GM12875 (cell line): ENCODE measurements around the gene MYO1D.

Experiments
- H3K4me3 ChIP-seq: one replicate; pipeline ENCODE4 v1.5.1; 2011; ENCODE audit warnings: low read depth, low read length, control low read depth
- TF ChIP-seq, protein P1 (sequence below): IDR thresholded peaks from 2 replicates; pipeline ENCODE4 v1.5.1; 2011; ENCODE audit warnings: low read depth, mild to moderate bottlenecking, control low read depth, inconsistent platforms, low read length, moderate library complexity, borderline replicate concordance; ENCODE audit not compliant: insufficient read depth

Gene MYO1D

DNA sequence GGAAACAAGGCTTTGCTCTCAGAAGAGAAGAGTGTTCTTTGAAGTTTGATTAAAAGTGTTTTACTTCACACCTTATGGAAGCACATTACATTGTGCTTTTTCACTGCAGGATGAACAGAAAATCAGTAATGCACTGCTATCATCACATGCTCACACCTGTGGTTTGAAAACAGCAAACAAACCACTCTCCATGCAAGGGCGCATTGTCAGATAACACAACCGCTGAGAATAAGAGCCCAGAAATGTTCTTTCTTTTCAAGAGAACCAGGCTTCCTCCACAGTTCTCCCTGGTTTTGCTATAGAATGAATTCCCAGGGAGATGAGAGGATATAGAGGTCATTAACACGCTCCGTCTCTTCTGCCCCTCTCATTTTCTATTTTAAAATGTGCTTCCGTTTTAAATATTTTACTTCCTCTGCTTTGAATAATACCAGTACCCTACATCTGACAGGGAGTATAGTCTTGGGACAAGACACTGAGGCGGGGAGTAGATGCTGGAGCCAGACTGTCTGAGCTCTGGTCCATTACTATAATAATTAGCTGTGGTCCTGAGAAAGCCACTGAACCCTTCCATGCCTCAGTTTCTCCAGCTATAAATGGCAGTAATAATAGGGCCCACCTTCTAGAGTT, 318.5 kb downstream of the MYO1D start:
- H3K4me3 ChIP-seq = no peak overlapping the region
- TF ChIP-seq, protein P1, sequence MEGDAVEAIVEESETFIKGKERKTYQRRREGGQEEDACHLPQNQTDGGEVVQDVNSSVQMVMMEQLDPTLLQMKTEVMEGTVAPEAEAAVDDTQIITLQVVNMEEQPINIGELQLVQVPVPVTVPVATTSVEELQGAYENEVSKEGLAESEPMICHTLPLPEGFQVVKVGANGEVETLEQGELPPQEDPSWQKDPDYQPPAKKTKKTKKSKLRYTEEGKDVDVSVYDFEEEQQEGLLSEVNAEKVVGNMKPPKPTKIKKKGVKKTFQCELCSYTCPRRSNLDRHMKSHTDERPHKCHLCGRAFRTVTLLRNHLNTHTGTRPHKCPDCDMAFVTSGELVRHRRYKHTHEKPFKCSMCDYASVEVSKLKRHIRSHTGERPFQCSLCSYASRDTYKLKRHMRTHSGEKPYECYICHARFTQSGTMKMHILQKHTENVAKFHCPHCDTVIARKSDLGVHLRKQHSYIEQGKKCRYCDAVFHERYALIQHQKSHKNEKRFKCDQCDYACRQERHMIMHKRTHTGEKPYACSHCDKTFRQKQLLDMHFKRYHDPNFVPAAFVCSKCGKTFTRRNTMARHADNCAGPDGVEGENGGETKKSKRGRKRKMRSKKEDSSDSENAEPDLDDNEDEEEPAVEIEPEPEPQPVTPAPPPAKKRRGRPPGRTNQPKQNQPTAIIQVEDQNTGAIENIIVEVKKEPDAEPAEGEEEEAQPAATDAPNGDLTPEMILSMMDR = no peak

DNA sequence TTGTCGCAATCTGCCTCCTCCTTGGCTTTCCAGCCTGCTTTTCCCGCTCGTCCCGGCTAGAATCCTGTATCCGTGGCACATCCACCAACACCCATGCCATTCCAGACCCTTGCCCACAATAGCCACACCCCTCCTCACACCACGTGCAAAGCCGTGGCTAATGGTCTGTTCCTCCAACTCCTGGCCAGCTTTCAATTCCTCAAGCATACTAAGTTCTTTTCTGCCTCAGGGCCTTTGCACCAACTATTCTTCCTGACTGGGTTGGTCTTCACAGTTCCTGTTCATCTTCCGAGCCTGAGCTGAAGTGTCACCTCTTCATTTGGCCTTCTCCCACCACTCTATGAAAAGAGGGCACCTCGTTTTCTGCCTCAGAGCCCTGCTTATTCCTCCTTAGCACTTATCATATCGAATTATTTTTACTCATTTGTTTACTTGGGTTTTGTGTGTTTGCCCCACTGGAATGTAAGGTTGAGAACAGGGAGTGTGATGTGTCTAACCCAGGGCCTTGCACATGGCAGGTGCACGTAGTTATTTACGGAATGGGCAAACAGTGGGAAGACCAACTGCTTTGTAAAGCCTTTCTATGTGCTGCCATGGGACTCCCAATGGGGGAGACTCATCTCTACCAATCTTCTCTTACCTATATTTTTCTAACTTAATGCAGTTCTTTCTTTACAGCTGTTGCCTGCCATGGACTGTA, 321.2 kb downstream of the MYO1D start:
- no peak overlapping the region for H3K4me3 ChIP-seq
- TF ChIP-seq, protein P1 = no peak

DNA sequence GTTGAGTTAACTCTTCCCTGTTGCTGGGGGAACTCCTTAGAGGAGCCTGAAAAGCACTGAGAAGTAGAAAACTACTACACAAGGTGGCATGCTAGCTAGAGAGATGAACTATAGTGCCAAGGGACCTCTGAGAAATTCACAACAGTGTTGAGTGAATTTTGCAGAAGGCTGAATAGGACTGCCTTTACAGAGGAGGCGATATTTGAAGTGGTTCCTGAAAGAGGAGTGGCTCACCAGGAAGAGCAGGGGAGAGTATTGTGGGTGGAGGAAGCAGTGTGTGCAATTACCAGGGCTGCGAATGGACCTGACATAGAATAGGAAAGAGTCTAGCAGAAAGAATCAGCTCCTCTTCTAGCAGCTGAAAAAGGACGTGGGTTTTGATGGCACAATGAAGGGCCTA, 323.8 kb downstream of the MYO1D start:
- no peak overlapping the region for H3K4me3 ChIP-seq
- TF ChIP-seq, protein P1 = no peak

DNA sequence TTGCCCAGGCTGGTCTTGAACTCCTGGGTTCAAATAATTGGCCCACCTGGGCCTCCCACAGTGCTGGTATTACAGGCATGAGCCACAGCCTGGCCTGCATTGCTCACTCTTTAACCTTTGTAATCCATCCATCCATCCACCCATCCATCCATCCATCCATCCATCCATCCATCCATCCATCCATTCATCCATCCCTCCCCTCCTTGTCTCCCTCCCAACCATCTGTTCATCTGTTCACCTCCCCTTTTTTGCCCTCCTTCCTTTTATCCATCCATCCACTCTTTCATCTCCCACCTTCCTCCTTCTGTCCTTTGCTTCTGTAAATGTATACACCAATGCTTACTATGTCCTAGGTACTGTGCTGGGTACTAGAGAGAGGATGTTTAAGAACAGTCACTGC, 324.6 kb downstream of the MYO1D start:
- H3K4me3 ChIP-seq = no peak overlapping the region
- TF ChIP-seq, protein P1 = no peak

DNA sequence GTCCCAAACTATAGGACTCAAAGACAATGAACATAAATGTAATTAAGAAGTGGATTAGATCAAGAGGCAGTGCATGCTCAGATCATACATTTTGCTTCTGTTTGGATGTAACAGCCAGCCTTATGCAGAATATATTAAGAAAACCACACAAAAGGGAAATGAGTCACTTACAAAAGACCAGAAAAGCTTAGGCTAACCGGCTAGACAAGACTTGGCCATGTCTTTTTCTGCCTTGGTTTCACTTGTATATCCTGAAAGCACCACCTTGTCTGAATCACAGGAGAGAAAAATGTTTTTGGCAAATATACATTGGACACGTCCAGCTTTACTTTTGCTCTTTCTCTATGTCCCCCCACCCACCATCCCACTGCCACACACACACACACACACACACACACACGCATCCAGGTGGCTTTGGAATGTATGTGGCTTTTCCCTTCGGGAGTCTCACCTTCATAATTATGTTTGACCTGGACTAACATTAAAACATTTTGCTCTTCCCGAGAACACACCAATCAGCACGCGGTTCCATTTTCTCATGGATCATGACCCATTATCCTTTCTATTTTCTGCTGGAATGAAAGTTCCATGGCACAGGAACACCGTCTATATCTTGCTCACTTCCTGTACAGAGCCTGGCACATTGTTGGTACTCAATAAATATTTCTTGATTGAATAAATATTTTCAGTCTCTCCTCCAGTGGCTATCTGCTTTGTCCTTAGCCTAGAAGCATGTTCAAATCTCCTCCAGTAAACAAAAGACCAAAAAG, 325.6 kb downstream of the MYO1D start:
- TF ChIP-seq, protein P1 = no peak
- no peak overlapping the region for H3K4me3 ChIP-seq

DNA sequence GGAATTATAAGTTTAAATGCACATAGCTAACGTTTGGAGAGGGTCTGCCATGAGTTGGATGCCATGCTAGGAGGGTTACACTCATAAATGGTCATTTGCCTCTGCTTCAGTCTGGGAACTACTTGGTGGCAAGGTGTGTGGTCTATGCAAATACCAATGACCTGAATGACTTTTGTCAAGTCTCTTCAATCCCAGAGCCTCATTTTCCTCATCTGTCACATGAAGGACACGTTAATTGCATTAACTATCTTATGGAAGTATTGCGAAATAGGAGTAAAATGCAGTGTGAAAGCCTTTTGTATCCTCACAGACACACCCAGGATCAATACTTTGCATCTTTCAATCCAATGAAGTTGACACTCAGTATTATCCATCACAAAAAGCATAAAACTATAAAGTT, 327.4 kb downstream of the MYO1D start:
- TF ChIP-seq, protein P1 = no peak
- H3K4me3 ChIP-seq = no peak overlapping the region
